ENCODE data around the gene BCO1.

BCO1 gene

GRCh38 chr16:81263470-81264220 lies 25.2 kb downstream of the BCO1 start:
- Histone ChIP-seq H3K9me3 (replicated peaks; ENCODE audit: low read length) (no peaks in the 10 kb centered on the region), H3K4me1 (ENCODE audit: control insufficient read depth, insufficient read depth, low read length) (no peaks in the 10 kb centered on the region), H3K4me3 (ENCODE audit: low read length) (no peak overlapping the region), H3K9ac (ENCODE audit: low read depth, low read length) (no peak overlapping the region), H3K36me3 (ENCODE audit: insufficient read depth, low read length) (no peaks in the 10 kb centered on the region), H3K27me3 (ENCODE audit: control insufficient read depth, insufficient read depth, low read length) (peaks cover 7% of the 10 kb centered on the region), H3K4me2 (ENCODE audit: low read length) (no peak overlapping the region)

- Histone ChIP-seq H3K36me3 (ENCODE audit: insufficient read depth, low read length) (no peaks in the 10 kb centered on the region), H3K4me2 (ENCODE audit: low read length) (no peak overlapping the region), H3K9me3 (replicated peaks; ENCODE audit: low read length) (no peaks in the 10 kb centered on the region), H3K4me1 (ENCODE audit: control insufficient read depth, insufficient read depth, low read length) (no peaks in the 10 kb centered on the region), H3K27me3 (ENCODE audit: control insufficient read depth, insufficient read depth, low read length) (peaks cover 7% of the 10 kb centered on the region), H3K4me3 (ENCODE audit: low read length) (no peak overlapping the region), H3K9ac (ENCODE audit: low read depth, low read length) (no peak overlapping the region)
These were observed 25.9 kb downstream of the BCO1 start for GRCh38 chr16:81264386-81264785.

GRCh38 chr16:81265052-81265451 lies 26.6 kb downstream of the BCO1 start:
- Histone ChIP-seq H3K9me3 (replicated peaks; ENCODE audit: low read length) (no peaks in the 10 kb centered on the region), H3K4me3 (ENCODE audit: low read length) (no peak overlapping the region), H3K4me2 (ENCODE audit: low read length) (no peak overlapping the region), H3K9ac (ENCODE audit: low read depth, low read length) (no peak overlapping the region), H3K36me3 (ENCODE audit: insufficient read depth, low read length) (no peaks in the 10 kb centered on the region), H3K27me3 (ENCODE audit: control insufficient read depth, insufficient read depth, low read length) (peaks cover 4% of the 10 kb centered on the region), H3K4me1 (ENCODE audit: control insufficient read depth, insufficient read depth, low read length) (no peaks in the 10 kb centered on the region)

GRCh38 chr16:81265658-81266451 lies 27.4 kb downstream of the BCO1 start:
- Histone ChIP-seq H3K4me3 (ENCODE audit: low read length) (no peak overlapping the region), H3K9ac (ENCODE audit: low read depth, low read length) (no peak overlapping the region), H3K4me2 (ENCODE audit: low read length) (no peak overlapping the region), H3K27me3 (ENCODE audit: control insufficient read depth, insufficient read depth, low read length) (peaks cover 4% of the 10 kb centered on the region), H3K9me3 (replicated peaks; ENCODE audit: low read length) (no peaks in the 10 kb centered on the region), H3K4me1 (ENCODE audit: control insufficient read depth, insufficient read depth, low read length) (no peaks in the 10 kb centered on the region), H3K36me3 (ENCODE audit: insufficient read depth, low read length) (no peaks in the 10 kb centered on the region)

- no peaks in the 10 kb centered on the region for H3K4me1 ChIP-seq (ENCODE audit: control insufficient read depth, insufficient read depth, low read length)
- H3K4me3 ChIP-seq (ENCODE audit: low read length): no peak overlapping the region
- H3K9ac ChIP-seq (ENCODE audit: low read depth, low read length): no peak overlapping the region
- no peaks in the 10 kb centered on the region for H3K9me3 ChIP-seq (replicated peaks; ENCODE audit: low read length)
- H3K27me3 ChIP-seq (ENCODE audit: control insufficient read depth, insufficient read depth, low read length): peaks cover 4% of the 10 kb centered on the region
- H3K4me2 ChIP-seq (ENCODE audit: low read length): no peak overlapping the region
- H3K36me3 ChIP-seq (ENCODE audit: insufficient read depth, low read length): no peaks in the 10 kb centered on the region
These were observed 28.2 kb downstream of the BCO1 start for GRCh38 chr16:81266680-81267095.

GRCh38 chr16:81268509-81268908 lies 30.0 kb downstream of the BCO1 start:
- Histone ChIP-seq H3K4me2 (ENCODE audit: low read length) (no peak overlapping the region), H3K36me3 (ENCODE audit: insufficient read depth, low read length) (no peaks in the 10 kb centered on the region), H3K4me3 (ENCODE audit: low read length) (no peak overlapping the region), H3K4me1 (ENCODE audit: control insufficient read depth, insufficient read depth, low read length) (no peaks in the 10 kb centered on the region), H3K9ac (ENCODE audit: low read depth, low read length) (no peak overlapping the region), H3K9me3 (replicated peaks; ENCODE audit: low read length) (no peaks in the 10 kb centered on the region), H3K27me3 (ENCODE audit: control insufficient read depth, insufficient read depth, low read length) (peaks cover 4% of the 10 kb centered on the region)

GRCh38 chr16:81273223-81273950 lies 34.9 kb downstream of the BCO1 start:
- H3K9ac ChIP-seq (ENCODE audit: low read depth, low read length): no peak overlapping the region
- H3K9me3 ChIP-seq (replicated peaks; ENCODE audit: low read length): no peaks in the 10 kb centered on the region
- H3K4me3 ChIP-seq (ENCODE audit: low read length): no peak overlapping the region
- H3K36me3 ChIP-seq (ENCODE audit: insufficient read depth, low read length): no peaks in the 10 kb centered on the region
- H3K4me1 ChIP-seq (ENCODE audit: control insufficient read depth, insufficient read depth, low read length): no peaks in the 10 kb centered on the region
- no peak overlapping the region for H3K4me2 ChIP-seq (ENCODE audit: low read length)
- peaks cover 16% of the 10 kb centered on the region for H3K27me3 ChIP-seq (ENCODE audit: control insufficient read depth, insufficient read depth, low read length)

GRCh38 chr16:81275064-81275532 lies 36.6 kb downstream of the BCO1 start:
- no peaks in the 10 kb centered on the region for H3K9me3 ChIP-seq (replicated peaks; ENCODE audit: low read length)
- no peak overlapping the region for H3K4me2 ChIP-seq (ENCODE audit: low read length)
- peaks cover 16% of the 10 kb centered on the region for H3K27me3 ChIP-seq (ENCODE audit: control insufficient read depth, insufficient read depth, low read length)
- H3K4me1 ChIP-seq (ENCODE audit: control insufficient read depth, insufficient read depth, low read length): no peaks in the 10 kb centered on the region
- H3K36me3 ChIP-seq (ENCODE audit: insufficient read depth, low read length): no peaks in the 10 kb centered on the region
- no peak overlapping the region for H3K9ac ChIP-seq (ENCODE audit: low read depth, low read length)
- H3K4me3 ChIP-seq (ENCODE audit: low read length): no peak overlapping the region

- H3K4me1 ChIP-seq (ENCODE audit: control insufficient read depth, insufficient read depth, low read length): no peaks in the 10 kb centered on the region
- H3K36me3 ChIP-seq (ENCODE audit: insufficient read depth, low read length): no peaks in the 10 kb centered on the region
- H3K9me3 ChIP-seq (replicated peaks; ENCODE audit: low read length): no peaks in the 10 kb centered on the region
- H3K9ac ChIP-seq (ENCODE audit: low read depth, low read length): no peak overlapping the region
- H3K4me3 ChIP-seq (ENCODE audit: low read length): no peak overlapping the region
- H3K27me3 ChIP-seq (ENCODE audit: control insufficient read depth, insufficient read depth, low read length): peaks cover 16% of the 10 kb centered on the region
- H3K4me2 ChIP-seq (ENCODE audit: low read length): no peak overlapping the region
These were observed 37.3 kb downstream of the BCO1 start for GRCh38 chr16:81275795-81276194.

GRCh38 chr16:81276323-81276722 lies 37.8 kb downstream of the BCO1 start:
- H3K27me3 ChIP-seq (ENCODE audit: control insufficient read depth, insufficient read depth, low read length): peaks cover 16% of the 10 kb centered on the region
- no peak overlapping the region for H3K4me3 ChIP-seq (ENCODE audit: low read length)
- no peaks in the 10 kb centered on the region for H3K36me3 ChIP-seq (ENCODE audit: insufficient read depth, low read length)
- H3K9ac ChIP-seq (ENCODE audit: low read depth, low read length): no peak overlapping the region
- no peaks in the 10 kb centered on the region for H3K4me1 ChIP-seq (ENCODE audit: control insufficient read depth, insufficient read depth, low read length)
- no peaks in the 10 kb centered on the region for H3K9me3 ChIP-seq (replicated peaks; ENCODE audit: low read length)
- H3K4me2 ChIP-seq (ENCODE audit: low read length): no peak overlapping the region

- Histone ChIP-seq H3K9ac (ENCODE audit: low read depth, low read length) (no peak overlapping the region), H3K4me3 (ENCODE audit: low read length) (no peak overlapping the region)
These were observed 39.1 kb downstream of the BCO1 start for GRCh38 chr16:81277541-81278080.

More at GRCh38 chr16:81277541-81278080, 39.1 kb downstream of the BCO1 start:
- Histone ChIP-seq H3K36me3 (ENCODE audit: insufficient read depth, low read length) (no peaks in the 10 kb centered on the region), H3K4me2 (ENCODE audit: low read length) (no peak overlapping the region), H3K9me3 (replicated peaks; ENCODE audit: low read length) (no peaks in the 10 kb centered on the region), H3K27me3 (ENCODE audit: control insufficient read depth, insufficient read depth, low read length) (peaks cover 16% of the 10 kb centered on the region), H3K4me1 (ENCODE audit: control insufficient read depth, insufficient read depth, low read length) (no peaks in the 10 kb centered on the region)
